NCI-H187 treated with DMSO at 0.1 percent for 48 hours (cell line): ENCODE measurements around the gene ARAP1.

Source experiments
- DNase-seq: peaks from one replicate; lab custom pipeline; 2025; lab: John Stamatoyannopoulos, UW

Gene ARAP1

DNA sequence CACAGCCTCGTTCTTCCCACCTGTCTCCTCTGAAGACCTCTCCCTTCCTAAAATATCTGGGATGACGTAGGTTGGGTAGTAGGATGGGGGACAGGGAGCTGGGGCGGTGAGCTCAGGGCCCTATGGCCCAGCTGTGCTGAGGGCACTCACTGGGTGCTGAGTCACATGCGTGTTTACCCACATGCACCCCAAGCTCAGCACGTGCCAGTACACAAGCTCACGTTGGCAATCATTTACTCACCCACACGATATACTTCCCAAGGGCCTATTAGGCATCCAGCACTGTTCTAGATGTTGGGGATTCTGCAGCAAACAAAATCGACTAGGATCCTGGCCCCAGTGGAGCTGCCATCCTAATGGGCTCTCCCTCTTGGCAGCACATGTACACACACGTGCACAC is 28.7 kb downstream of the ARAP1 start:
- no peak for DNase-seq

DNA sequence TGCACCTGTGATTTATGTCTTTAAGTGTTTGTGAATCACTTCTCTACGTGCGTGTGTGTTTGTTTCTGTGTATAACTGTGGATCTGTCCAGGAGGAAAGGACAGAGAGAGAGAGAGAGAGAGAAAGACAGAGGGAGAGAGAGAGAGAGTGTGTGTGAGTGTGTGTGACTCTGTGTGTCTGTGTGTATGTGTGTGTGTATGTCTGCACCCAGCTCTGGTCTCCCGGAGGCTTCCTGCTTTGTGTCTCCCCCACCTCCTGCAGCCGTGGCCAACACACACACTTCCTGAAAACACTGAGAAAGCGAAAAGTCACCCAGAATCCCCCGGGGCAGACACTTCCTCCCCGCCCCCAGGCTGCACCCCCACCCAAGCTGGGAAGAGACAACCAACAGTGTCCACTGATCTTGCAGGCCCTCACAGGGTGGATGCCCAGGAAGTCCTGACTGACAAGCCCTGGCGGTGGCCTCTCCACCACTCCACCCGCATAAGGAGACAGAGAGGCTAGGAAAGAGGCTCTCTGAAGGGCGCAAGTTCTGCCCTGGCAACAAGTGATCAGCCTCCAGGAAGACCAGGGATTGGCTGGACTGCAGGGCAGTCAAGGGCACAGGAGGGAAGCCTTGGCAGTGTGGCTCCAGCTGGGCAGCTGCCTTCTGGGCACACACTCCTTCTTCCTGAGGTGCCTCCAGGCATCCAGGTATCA is 30.0 kb downstream of the ARAP1 start:
- DNase-seq, result no peak

DNA sequence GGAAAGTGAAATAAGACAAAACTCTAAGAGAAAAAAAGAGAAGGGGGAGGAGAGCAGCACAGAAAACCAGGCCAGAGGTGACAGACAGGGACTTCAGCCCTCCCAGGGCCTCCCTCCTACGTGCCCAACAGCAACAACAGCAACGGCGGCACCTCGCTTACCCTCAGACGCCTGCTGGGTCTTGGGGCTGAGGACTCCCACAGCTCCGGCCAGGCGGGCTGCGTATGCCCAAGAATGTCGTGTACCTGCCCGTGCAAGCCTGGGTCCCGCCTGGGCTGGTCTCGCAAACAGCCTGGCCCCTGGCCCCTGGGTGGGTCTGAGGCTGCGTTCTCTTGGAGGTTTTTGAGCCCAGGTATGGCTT is 30.5 kb downstream of the ARAP1 start:
- DNase-seq, result no peak

DNA sequence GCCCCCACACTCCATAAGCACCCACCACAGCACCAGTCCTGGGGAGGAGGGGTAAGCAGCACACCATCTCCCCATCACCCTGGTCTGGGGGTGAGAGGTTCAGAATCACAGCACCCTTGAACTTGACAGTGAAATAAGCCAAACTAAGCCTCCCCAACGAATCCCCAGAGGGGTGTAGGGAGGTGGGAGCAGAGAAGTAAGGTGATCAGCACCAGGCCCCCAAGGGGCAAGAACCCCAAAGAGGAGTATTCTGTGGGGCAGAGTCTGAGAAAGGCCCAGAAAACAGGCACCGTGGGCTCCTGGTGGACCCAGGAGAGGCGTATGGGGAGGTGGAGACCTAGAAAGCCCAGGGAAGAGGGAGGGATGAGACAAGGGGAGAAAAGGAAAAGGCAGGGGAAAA is 30.9 kb downstream of the ARAP1 start:
- DNase-seq, result no peak

DNA sequence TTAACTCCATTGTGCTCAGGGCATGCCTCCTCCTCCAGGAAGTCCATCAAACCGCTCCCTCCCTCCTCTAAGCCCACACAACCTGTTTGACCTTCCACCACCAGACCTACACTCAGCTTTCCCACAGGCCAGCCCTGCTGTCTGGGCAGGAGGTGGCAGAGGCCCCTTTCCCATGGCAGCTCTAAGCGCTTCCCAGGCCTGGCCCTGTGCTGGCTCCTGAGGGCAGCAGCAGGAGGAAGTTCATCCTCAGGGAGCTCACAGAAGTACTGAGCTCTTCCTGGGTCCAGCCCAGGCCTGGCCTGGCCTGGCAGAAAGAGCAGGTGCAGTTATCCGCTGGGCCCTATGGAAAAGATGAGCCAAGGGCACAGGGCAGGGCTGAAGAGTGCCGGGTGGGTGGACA is 31.4 kb downstream of the ARAP1 start:
- no peak for DNase-seq

DNA sequence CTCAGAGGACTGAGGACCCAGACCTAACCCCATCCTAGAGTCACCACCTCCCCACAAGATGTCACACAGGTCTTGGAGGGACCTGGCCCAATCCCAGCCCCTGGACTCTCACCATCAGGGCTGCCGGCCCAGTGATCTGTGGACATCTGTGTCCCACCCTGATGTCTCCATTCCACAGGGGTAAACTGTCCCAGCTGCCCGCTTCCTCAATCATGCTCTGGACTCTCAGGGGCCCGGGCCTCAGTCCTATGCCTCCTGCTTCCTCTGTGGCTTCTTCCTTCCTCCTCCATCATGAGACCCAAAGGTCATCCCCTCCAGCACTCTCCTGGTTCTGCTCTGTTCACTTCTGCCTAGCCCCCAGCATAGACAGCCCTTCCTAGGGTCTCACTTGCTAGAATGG is 32.2 kb downstream of the ARAP1 start:
- no peak for DNase-seq

DNA sequence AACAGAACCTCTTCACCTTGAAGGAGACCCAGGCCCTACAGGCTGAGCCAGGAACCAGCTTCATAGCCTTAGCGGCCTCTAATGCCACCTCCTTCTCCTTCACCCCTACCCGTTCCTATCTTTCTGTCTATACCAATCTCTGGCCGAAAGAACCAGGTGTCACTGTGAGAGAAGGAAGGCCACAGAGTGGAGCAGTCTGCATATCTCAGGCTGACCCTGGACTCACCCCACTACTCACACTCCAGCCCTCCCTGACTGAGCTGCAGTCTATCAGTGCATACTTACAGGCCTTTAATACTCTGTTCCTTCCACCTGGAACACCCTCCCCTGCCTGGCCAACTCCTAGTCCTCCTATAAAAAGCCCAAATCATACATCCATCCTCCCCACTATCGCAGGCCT is 32.7 kb downstream of the ARAP1 start:
- no peak for DNase-seq

DNA sequence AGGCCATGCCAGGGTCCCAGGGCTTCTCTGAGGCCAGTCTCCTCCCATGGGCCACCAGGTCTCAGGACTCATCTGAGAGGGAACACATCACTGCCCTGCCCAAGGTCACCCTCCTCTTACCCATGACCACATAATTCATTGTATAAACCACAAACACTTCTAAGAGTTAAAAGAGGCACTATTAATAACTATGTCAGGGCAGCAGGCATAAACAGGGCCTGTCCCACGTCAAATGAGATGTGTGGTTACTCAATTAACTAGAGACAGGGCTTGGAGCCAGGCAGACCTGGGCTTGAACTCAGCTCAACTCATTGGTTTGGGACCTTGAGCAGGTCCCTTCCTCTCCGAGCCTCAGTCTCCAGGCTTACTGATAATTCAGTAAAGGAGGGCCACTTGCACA is 33.1 kb downstream of the ARAP1 start:
- DNase-seq, result no peak

DNA sequence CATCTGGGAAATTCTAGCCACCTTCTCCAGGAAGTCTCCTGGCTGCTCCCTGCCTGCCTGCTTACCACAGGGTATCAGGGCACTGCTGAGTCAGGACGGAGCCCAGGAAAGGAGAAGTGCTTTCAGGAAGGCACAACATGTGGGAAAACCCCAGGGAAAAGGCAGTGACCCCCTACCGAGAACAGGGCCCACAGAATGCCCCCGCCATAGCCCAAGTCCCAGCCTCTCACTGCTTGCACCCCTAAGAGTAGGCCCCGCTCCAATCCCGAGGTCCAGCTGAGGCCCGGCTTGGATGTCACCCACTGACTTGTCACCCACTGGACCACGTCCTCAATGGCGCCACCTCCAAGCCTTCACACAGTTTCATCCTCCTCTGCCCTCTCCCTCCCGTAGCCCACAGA is 34.1 kb downstream of the ARAP1 start:
- DNase-seq, result no peak

DNA sequence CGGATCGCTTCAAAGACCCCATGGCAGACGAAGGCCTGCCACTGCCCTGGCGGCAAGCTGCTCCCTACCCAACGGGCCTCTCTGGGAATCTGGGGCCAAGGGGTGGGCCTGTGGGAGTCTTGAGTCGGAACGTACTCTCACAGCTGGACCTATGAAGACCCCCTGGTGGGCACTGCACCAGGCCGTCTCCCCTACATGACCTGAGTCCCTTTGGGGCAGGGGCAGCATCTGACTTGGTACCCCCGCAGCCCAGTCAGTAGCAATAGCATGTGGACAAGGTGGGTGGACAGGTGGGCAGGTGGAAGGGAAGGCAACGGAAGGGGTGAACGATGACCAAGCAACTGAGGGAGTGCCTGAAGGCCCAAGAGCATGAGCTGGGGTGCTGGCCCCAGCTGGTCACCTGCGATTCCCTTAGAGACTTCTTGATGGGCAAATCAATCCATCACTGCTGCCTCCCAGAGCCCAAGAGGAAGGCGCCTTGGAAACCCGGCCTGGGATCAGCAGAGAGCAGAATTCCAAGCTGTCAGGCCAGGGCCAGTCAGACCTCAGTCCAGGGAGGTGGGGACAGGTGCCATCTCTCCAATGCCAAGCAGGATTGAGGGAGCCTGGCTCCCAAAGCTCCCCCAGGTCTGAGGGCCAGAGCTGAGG is 35.3 kb downstream of the ARAP1 start:
- DNase-seq, result no peak

DNA sequence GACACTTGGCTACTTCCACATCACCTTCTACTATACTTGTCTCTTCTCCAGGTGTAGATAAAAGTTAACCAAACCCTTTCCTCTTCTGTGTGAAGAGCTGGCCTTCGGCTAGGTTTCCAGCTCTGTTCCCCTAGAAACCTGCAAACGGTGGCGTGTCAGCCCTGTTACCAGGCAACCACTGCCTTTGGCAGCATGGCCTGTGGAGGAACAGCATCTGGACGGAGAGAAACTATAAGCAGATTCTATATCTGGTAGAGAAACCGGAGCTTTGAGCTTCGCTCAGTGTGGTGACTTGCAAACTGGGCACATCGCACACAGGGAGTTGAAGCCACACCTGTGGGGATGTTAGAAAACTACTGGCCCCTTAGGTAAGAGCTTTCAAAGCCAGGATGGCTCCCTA is 35.9 kb downstream of the ARAP1 start:
- DNase-seq, result no peak

DNA sequence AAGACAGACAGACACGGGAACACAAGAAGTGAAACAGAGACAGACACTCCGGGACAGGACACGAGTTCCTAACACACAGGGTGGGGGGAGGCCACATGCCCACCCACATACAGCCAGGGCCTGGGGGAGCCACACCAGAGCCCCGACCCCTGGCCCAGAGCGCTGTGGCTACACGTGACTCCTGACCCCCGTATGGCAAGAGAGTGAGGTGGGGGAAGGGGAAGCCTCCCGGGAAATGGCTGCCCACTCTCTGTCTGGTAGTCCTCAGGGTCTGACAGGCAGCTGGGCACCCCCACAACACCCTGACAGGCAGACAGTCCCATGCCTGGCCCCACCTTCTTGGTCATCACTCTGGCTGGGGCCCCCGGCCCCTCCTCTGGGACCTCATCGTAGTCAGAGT is 39.4 kb downstream of the ARAP1 start:
- no peak for DNase-seq

DNA sequence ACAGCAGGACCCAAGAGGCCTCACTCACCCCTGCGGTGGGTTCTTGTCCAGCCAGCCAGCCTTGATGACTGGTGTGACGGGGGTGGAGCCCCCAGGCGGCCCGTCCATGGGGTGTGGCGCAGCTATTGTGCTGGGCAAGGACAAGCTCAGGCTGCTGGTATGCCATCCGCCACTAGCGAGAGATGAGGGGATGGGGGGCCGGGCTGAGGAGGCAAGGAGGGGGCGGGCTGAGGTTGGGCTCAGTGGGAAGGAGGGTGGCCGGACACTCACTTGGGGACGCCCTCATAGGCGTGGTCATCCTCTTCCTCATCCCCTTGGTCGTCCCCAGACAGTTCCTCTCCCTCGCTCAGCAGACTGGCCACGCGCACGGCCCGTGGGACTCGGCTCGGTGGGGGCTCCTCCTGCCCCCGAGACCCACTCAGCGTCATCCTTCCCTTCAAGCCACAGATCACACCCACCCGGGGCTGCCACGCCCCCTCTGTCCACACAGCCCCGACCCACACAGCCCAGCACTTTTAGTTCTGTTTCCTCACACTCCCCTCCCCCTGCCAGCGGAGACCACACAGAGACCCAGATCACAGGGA is 39.9 kb downstream of the ARAP1 start:
- no peak for DNase-seq

DNA sequence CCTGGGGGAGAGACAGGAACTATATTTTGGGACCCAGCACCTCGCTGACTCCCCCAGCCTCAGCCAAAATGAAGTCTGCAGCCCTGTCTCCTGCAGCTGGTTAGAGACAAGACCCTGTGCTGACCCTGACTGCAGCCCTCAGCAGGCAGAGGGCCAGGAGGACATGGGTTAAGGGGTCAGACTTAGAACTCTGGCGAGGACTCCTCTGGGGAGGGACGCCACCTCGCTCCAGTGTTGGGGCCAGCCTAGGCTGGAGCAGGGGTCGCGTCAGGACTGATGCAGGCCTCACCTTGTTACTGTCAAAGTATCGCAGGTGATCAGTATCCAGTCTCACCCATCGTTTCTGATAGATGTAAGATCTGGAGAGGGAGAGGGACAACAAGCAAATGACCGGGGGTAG is 41.1 kb downstream of the ARAP1 start:
- DNase-seq, result no peak

DNA sequence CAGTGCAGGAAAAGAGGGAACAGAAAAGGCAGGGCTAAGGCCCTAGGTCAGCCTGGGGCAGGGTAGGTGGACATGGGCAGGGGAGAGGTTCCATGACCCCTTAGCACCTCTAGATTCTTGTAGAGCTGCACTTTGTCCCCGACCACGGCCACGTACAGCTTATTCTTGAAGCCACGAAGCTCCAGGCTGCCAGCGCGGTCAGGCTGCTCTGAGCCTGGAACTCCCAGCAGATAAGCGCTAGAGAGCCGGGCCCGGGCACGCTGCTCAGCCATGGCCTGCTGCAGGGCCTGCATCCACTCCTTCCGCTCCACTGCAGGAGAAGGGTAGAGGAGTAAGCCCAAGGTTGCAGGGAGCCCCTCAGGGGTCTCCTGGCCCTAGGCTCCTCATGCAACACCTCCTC is 41.9 kb downstream of the ARAP1 start:
- no peak for DNase-seq

DNA sequence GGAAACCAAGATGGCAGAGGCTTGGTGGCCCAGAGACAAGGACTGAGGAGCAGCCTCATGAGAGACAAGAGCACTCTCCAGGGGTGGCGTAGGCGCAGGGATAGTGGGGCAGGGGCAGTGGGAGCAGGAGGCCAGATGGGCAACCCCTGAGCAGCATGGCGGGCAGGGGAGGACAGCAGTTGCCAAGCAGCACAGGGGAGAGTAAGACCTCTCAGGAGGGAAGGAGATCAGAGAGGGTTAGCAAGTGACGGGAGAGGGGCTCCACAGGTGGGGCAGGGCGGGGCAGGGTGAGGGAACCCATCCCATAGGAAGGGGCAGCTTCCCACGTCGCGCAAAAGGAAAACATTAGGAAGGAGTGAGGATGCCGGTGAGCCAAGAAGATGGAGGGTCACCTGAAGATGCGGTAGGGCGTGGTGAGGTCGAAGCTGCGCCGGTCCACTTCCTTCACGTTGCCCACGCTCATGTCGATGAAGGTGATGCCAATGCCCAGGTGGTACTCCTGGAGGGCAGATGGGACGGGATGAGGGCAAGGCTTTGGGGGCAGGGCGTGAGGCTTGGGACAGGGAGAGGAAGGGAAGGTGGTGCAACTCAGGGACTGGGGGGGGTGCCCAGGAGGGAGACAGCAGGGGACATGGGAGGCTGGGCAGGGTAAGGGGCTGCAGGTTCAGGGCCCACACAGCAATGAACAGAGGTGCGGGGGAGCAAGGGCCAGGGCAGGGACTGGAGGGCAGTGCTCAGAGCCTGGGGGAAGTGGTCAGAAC is 42.5 kb downstream of the ARAP1 start:
- no peak for DNase-seq

DNA sequence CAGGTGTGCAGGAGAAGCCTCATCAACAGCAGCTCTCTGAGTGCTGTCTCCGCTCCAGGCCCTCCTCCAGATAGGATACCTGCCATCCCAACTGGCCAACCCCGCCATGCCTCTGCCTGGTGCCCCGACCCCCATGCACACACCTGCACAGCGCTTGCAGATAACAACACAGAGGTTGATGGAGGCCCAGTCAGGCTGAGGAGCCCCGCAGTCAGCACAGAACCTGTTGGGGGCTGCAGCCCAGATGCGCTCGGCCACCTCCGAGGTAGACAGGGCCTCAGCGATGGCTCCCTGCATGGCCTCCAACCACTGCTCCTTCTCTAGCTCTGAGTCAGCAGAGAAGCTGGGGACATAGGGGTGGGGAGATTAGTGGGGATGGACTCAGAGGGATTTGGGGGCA is 45.2 kb downstream of the ARAP1 start:
- DNase-seq, result no peak

DNA sequence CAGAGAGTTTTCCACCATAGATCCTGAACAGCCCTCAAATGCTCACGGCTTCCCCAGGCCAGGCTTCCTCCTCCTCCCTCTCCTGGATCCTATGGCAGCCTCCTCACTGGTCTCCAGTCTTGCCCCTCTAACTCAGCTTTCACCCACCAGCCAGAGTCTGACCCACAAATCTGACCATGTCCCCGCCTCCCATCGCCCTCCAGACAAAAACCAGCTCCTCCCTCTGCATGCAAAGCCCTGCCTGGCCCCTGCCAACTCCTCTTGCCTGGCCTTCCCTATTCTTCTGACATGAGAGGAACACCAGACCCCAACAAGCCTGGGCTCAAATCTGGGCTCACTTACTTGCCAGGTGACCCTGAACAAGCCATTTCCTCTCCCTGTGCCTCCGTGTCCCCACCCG is 45.6 kb downstream of the ARAP1 start:
- no peak for DNase-seq

DNA sequence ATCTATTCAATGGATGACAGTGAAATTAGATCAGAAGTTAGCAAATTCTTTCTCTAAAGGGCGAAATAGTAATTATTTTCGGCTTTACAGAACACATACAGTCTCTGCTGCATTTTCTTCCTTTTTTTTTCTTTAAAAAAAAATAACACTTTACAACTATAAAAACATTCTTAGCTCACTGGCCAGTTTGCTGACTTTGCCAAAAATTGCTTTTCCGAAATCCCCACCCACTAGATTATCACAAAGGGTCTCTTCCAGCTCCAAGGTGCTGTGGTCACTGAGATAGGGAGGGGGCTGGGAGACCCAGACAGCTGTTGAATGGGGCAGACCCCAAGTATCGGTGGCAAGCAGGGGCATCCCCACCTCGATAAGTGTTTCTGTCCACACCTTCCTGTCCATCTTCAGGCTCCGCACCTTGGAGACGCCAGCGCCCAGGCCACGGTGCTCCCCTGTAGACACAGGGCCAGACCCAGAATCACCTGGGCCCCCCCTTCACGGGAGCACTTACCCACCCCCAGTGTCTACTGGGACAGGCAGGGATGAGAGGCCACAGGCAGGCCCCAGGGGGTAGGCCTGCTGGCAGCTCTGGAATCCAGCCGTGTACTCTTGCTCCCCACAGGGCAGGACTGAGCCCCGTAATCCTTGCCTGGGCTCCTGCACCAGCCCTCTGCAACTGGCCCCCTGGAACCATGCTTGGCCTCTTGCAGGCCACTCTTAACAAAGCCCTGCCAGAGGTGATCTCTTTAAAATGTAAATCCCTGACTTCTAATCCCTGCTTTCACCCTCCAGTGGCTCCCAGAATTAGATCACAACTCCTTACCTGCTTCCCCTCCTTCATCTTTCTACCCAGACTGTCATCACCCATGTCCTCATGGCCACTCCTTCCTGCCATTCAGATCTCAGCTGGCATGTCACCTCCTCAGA is 46.5 kb downstream of the ARAP1 start:
- no peak for DNase-seq

DNA sequence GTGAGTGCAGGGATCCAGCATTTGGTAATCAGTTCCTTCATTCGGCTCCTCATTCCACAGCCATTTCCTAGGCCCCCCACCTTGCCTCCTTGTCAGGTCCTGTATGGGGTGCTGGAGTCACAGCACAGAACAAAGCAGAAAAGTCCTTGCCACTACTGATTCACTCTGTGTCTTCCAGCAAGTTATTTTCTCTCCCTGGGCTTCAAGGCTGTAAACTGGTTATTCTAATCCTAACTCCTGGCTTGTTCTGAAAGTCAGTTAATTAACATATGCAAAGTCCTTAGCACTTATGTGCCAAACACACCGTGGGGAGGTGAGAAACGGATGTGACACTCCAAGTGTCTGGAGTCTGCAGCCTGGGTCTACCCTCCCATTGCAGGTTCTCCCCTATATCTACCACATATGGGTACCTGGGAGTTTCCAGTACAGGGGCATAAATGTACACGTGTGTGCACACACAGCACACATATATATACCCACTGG is 47.4 kb downstream of the ARAP1 start:
- no peak for DNase-seq

DNA sequence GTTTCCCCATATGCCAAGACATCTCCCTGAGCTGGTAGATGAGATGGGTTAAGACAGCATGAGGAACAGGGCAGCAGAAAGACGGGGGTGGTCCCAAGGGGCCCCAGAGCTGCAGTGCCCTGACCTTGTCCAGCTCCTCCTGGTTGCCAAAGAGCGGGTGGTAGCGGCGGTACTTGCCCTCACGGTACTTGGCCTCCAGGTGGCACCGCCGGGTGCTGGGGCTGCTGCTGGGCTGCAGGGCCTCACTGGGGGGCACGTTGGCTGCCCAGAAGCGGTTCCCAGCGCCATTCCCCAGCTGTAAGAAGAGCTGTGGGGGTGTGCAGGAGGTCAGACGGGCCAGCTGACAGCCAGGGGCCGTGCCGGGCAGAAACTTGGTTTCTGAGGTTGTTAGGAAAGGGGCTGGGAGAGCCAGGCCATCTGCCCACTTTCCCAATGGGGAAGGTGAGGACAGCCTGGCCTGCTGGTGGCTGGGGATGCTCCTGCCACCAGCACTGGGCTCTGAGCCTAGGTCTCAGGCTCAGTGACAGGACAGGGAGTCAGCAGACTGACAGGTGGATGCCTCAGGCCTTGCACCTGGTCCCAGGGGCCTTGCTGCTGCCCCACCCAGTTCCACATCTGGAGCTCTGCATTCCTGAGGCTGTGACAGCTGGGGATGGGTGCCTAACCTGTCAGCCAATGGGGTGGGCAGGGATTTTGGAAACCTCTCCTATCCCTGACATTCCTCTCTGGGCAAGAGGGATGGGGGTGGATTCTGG is 48.0 kb downstream of the ARAP1 start:
- no peak for DNase-seq
